Measurements from ENCODE around the gene ZRANB1. TPM values are rescaled to one million over a fixed set of nuclear protein-coding genes. Genes with fewer than 3 reads are reported as not detected.

The ZRANB1 gene
- total and polyA plus RNA-seq, 2 of the 13 experiments (the other 11 are each of a cell fraction or from before 2014, with no cell fraction given), result 10.3 to 19.6 TPM

DNA sequence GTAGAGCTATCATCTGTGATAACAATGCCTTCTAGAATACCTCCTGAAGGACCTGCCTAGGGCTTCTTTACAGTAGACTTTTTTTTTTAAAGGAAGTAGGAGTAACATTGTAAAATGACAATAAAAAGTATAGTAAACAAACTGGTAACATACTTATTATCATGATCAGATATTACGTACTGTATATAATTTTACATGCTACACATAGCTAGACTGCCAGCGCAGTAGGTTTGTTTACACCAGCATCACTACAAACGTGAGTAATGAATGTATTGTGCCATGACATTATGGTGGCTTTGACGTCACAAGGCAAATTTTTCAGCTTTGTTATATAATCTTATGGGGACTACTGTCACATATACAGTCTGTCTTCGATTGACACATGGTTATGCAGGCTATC is 15.4 kb upstream of the ZRANB1 start (continued):
- TF ChIP-seq, protein P1, sequence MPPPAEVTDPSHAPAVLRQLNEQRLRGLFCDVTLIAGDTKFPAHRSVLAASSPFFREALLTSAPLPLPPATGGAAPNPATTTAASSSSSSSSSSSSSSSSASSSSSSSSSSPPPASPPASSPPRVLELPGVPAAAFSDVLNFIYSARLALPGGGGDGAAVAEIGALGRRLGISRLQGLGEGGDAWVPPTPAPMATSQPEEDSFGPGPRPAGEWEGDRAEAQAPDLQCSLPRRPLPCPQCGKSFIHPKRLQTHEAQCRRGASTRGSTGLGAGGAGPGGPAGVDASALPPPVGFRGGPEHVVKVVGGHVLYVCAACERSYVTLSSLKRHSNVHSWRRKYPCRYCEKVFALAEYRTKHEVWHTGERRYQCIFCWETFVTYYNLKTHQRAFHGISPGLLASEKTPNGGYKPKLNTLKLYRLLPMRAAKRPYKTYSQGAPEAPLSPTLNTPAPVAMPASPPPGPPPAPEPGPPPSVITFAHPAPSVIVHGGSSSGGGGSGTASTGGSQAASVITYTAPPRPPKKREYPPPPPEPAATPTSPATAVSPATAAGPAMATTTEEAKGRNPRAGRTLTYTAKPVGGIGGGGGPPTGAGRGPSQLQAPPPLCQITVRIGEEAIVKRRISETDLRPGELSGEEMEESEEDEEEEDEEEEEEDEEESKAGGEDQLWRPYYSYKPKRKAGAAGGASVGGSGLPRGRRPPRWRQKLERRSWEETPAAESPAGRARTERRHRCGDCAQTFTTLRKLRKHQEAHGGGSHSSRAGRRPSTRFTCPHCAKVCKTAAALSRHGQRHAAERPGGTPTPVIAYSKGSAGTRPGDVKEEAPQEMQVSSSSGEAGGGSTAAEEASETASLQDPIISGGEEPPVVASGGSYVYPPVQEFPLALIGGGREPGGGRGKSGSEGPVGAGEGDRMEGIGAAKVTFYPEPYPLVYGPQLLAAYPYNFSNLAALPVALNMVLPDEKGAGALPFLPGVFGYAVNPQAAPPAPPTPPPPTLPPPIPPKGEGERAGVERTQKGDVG (CRISPR knock-in tag; IDR thresholded peaks at IDR 0.05; ENCODE audit: borderline replicate concordance), result no peak
- TF ChIP-seq, protein P2, sequence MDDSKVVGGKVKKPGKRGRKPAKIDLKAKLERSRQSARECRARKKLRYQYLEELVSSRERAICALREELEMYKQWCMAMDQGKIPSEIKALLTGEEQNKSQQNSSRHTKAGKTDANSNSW (CRISPR knock-in tag; IDR thresholded peaks at IDR 0.05; ENCODE audit: borderline replicate concordance), result no peak

DNA sequence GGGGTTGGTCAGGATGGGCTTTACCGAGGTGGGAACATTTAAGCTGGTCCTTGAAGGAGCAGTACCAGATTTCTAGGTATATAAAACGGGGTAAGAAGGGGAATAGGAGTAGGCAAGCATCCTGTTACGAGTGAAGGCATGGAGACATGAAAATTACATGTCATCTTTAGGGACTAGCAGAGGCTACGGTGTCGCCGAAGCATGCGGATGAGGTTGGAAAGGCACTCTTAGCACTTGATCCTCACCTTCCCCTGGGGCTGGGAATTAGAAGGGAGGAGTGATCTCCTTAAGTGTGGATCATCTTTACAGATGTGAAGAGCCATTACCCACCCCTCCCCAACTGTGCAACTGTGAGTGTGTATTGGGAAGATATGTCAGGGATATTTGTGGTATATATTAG is 13.8 kb upstream of the ZRANB1 start:
- 94% methylated on average over 7 of the region's 7 CpGs for WGBS (ENCODE audit: low lambda C conversion rate)
- POLR2A ChIA-PET, result no interaction called here
- H4K20me1 ChIP-seq (ENCODE audit: insufficient read depth, low read length), result peaks cover 68% of the 10 kb centered on the region

More for the DNA sequence above, 13.8 kb upstream of the ZRANB1 start:
- CTCF ChIA-PET (ENCODE audit: low intra/inter-chr PET ratio, low total read pairs), result no interaction called here
- H3K79me2 ChIP-seq (ENCODE audit: insufficient read depth, low read length), result peaks cover 89% of the 10 kb centered on the region
- H3K9ac ChIP-seq (ENCODE audit: insufficient read depth, low read depth, low read length), result no peak overlapping the region
- H3K4me3 ChIP-seq (replicated peaks in 1 of 3; ENCODE audit: insufficient read depth in 1 of 3, low read depth in 2 of 3, low read length in 3 of 3), result no peak overlapping the region
- H2AFZ ChIP-seq (ENCODE audit: low read length), result no peak overlapping the region
- intact Hi-C loops (cut with micrococcal nuclease; ENCODE audit: unreplicated experiment) (no loop called here), in situ Hi-C loops (cut with HindIII; ENCODE audit: extremely low pct_ligation_motif_present, low pct_unique_long_range_greater_than_20kb) (no loop called here)
- peaks cover 16% of the 10 kb centered on the region for H3K4me1 ChIP-seq (ENCODE audit: insufficient read depth, low read length)
- no peak overlapping the region for H3K4me2 ChIP-seq (ENCODE audit: low read depth, low read length)
- H3K9me3 ChIP-seq (ENCODE audit: low read length), result no peaks in the 10 kb centered on the region
- 0 out of 5 replicates have a peak, but pooled peaks cover 0 to 8% of the 10 kb centered on the region in 2 experiments for H3K36me3 ChIP-seq (replicated peaks in 1 of 2; ENCODE audit: control insufficient read depth in 1 of 2, insufficient read depth in 2 of 2, low read length in 2 of 2)
- ATAC-seq (no peak), FAIRE-seq (no peak), DNase-seq (ENCODE audit: low spot score) (no peak)
- H3K27ac ChIP-seq (ENCODE audit: extremely low read length, insufficient read depth, low read length), result no peak overlapping the region
- H3K27me3 ChIP-seq (ENCODE audit: control insufficient read depth in 1 of 2, insufficient read depth in 2 of 2, low read length in 2 of 2), result no peaks in the 10 kb centered on the region
- TF ChIP-seq, protein P3, sequence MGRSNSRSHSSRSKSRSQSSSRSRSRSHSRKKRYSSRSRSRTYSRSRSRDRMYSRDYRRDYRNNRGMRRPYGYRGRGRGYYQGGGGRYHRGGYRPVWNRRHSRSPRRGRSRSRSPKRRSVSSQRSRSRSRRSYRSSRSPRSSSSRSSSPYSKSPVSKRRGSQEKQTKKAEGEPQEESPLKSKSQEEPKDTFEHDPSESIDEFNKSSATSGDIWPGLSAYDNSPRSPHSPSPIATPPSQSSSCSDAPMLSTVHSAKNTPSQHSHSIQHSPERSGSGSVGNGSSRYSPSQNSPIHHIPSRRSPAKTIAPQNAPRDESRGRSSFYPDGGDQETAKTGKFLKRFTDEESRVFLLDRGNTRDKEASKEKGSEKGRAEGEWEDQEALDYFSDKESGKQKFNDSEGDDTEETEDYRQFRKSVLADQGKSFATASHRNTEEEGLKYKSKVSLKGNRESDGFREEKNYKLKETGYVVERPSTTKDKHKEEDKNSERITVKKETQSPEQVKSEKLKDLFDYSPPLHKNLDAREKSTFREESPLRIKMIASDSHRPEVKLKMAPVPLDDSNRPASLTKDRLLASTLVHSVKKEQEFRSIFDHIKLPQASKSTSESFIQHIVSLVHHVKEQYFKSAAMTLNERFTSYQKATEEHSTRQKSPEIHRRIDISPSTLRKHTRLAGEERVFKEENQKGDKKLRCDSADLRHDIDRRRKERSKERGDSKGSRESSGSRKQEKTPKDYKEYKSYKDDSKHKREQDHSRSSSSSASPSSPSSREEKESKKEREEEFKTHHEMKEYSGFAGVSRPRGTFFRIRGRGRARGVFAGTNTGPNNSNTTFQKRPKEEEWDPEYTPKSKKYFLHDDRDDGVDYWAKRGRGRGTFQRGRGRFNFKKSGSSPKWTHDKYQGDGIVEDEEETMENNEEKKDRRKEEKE (IDR thresholded peaks at IDR 0.05), result no peak
- TF ChIP-seq, protein P4, sequence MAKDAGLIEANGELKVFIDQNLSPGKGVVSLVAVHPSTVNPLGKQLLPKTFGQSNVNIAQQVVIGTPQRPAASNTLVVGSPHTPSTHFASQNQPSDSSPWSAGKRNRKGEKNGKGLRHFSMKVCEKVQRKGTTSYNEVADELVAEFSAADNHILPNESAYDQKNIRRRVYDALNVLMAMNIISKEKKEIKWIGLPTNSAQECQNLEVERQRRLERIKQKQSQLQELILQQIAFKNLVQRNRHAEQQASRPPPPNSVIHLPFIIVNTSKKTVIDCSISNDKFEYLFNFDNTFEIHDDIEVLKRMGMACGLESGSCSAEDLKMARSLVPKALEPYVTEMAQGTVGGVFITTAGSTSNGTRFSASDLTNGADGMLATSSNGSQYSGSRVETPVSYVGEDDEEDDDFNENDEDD (CRISPR knock-in tag; IDR thresholded peaks at IDR 0.05; ENCODE audit: borderline replicate concordance), result no peak
- TF ChIP-seq ZNF607 (CRISPR knock-in tag; IDR thresholded peaks at IDR 0.05; ENCODE audit: borderline replicate concordance) (no peak), ZNF296 (CRISPR knock-in tag; conservative IDR thresholded peaks at IDR 0.05) (no peak), TEAD2 (CRISPR knock-in tag; IDR thresholded peaks at IDR 0.05) (no peak), FOXO1 (CRISPR knock-in tag; IDR thresholded peaks at IDR 0.05) (no peak), ZNF841 (CRISPR knock-in tag; IDR thresholded peaks at IDR 0.05; ENCODE audit: borderline replicate concordance) (no peak), ZNF30 (CRISPR knock-in tag; IDR thresholded peaks at IDR 0.05) (no peak), ZSCAN12 (CRISPR knock-in tag; IDR thresholded peaks at IDR 0.05) (no peak), IKZF1 (IDR thresholded peaks at IDR 0.05) (no peak), ATAD3A (CRISPR knock-in tag; IDR thresholded peaks at IDR 0.05) (no peak), ZNF451 (CRISPR knock-in tag; IDR thresholded peaks at IDR 0.05) (no peak), ZNF772 (CRISPR knock-in tag; IDR thresholded peaks at IDR 0.05) (no peak)
- no TSS peak for BruUV-seq (replicated peaks)

Data from HepG2 (cell line).